Hippocampal formation (tissue), 2 donors: Measurements from ENCODE around the gene GALNT10.

Experiments used
- DNase-seq, 2 donors: peaks; one replicate each; lab custom pipeline; 2025; lab: John Stamatoyannopoulos, UW

GALNT10 gene

GRCh38 chr5:154320224-154321089, 129.9 kb downstream of the GALNT10 start:
- no peak for DNase-seq

GRCh38 chr5:154321546-154321945, 131.0 kb downstream of the GALNT10 start:
- no peak for DNase-seq

GRCh38 chr5:154324033-154324432, 133.5 kb downstream of the GALNT10 start:
- DNase-seq = no peak

GRCh38 chr5:154325566-154325965, 135.0 kb downstream of the GALNT10 start:
- DNase-seq = no peak

- DNase-seq = no peak
Observed at GRCh38 chr5:154329062-154329461, 138.5 kb downstream of the GALNT10 start.

GRCh38 chr5:154329519-154330040, 139.0 kb downstream of the GALNT10 start:
- DNase-seq = no peak

- no peak for DNase-seq
Observed at GRCh38 chr5:154330097-154330667, 139.6 kb downstream of the GALNT10 start.

GRCh38 chr5:154331232-154331631, 140.7 kb downstream of the GALNT10 start:
- DNase-seq = no peak

- DNase-seq = no peak
Observed at GRCh38 chr5:154331924-154332323, 141.4 kb downstream of the GALNT10 start.

- no peak for DNase-seq
Observed at GRCh38 chr5:154332451-154332850, 141.9 kb downstream of the GALNT10 start.

GRCh38 chr5:154333016-154333415, 142.5 kb downstream of the GALNT10 start:
- DNase-seq = no peak

- no peak for DNase-seq
Observed at GRCh38 chr5:154334406-154335064, 144.0 kb downstream of the GALNT10 start.

GRCh38 chr5:154335065-154335448, 144.5 kb downstream of the GALNT10 start:
- no peak for DNase-seq

GRCh38 chr5:154341620-154342019, 151.1 kb downstream of the GALNT10 start:
- DNase-seq = no peak

- no peak for DNase-seq
Observed at GRCh38 chr5:154342211-154342610, 151.7 kb downstream of the GALNT10 start.

- DNase-seq = no peak
Observed at GRCh38 chr5:154342963-154343362, 152.4 kb downstream of the GALNT10 start.

GRCh38 chr5:154344461-154344860, 153.9 kb downstream of the GALNT10 start:
- no peak for DNase-seq

GRCh38 chr5:154345255-154345952, 154.9 kb downstream of the GALNT10 start:
- DNase-seq = no peak

- no peak for DNase-seq
Observed at GRCh38 chr5:154346427-154346826, 155.9 kb downstream of the GALNT10 start.

- DNase-seq = no peak
Observed at GRCh38 chr5:154349626-154350264, 159.2 kb downstream of the GALNT10 start.

- no peak for DNase-seq
Observed at GRCh38 chr5:154351141-154351540, 160.6 kb downstream of the GALNT10 start.

GRCh38 chr5:154351566-154351965, 161.0 kb downstream of the GALNT10 start:
- DNase-seq = no peak
